Esophagus muscularis mucosa (tissue), 4 donors: ENCODE data around the gene NAE1. TPM values are rescaled to one million over a fixed set of nuclear protein-coding genes. Genes with fewer than 3 reads are reported as not detected.

Experiments used
- DNase-seq: peaks from one replicate; pipeline ENCODE4 v3.0.0-alpha.2; 2017; ENCODE audit errors: extremely low spot score
- H3K27ac ChIP-seq, 4 donors: fragments of 200-600 bp; sonication (generic); replicated peaks in 1 of 4; 1 replicate in 3 of 4; 2 replicates in 1 of 4; pipeline ENCODE4 v1.5.1; 2016 to 2019; ENCODE audit warnings: mild to moderate bottlenecking in 1 of 4
- H3K27me3 ChIP-seq, 4 donors: fragments of 200-600 bp; sonication (generic); one replicate each; pipeline versions ENCODE4 v1.5.1 to v1.6.0; 2016 to 2019
- H3K36me3 ChIP-seq, 4 donors: fragments of 200-600 bp; sonication (generic); one replicate each; pipeline ENCODE4 v1.5.1; 2016 to 2019
- H3K4me1 ChIP-seq, 4 donors: fragments of 200-600 bp; sonication (generic); one replicate each; pipeline ENCODE4 v1.5.1; 2016 to 2019
- H3K4me3 ChIP-seq, 4 donors: fragments of 200-600 bp; sonication (generic); 1 replicate in 2 of 4; 2 replicates in 2 of 4; pipeline ENCODE4 v1.5.1; 2016 to 2019; ENCODE audit warnings: mild to moderate bottlenecking in 4 of 4, moderate library complexity in 1 of 4
- H3K9me3 ChIP-seq, 4 donors: fragments of 200-600 bp; sonication (generic); 1 replicate in 3 of 4; 2 replicates in 1 of 4; pipeline ENCODE4 v1.5.1; 2016 to 2019
- CTCF ChIP-seq, 3 experiments: fragments of 200-600 bp in 2 of 3; fragments of 450-650 bp in 1 of 3; sonication (generic) in 2 of 3; IDR thresholded peaks; one replicate each; pipeline ENCODE4 v1.5.1; 2017 to 2019; ENCODE audit warnings: antibody characterized with exemption in 3 of 3, mild to moderate bottlenecking in 2 of 3, moderate library complexity in 1 of 3
- EP300 ChIP-seq: sonication (generic); formaldehyde crosslinking; IDR thresholded peaks from one replicate; pipeline ENCODE4 v1.6.1; 2017; ENCODE audit warnings: antibody characterized with exemption
- POLR2A ChIP-seq: fragments of 450-650 bp; IDR thresholded peaks from one replicate; pipeline ENCODE4 v1.6.1; 2017; ENCODE audit warnings: antibody characterized with exemption, moderate library complexity, mild to moderate bottlenecking, low read depth
- POLR2AphosphoS5 ChIP-seq, 2 donors: sonication (generic); formaldehyde crosslinking; IDR thresholded peaks; one replicate each; pipeline ENCODE4 v1.6.1; 2017; ENCODE audit warnings: antibody characterized with exemption in 2 of 2
- WGBS: methylation state at CpG from one replicate; pipeline ENCODE4 v1.1.5; 2018; 5-methylcytosine and 5-hydroxymethylcytosine counted together
- intact Hi-C: fragments of 100-400 bp; cut with DNase I; formaldehyde crosslinking; loops from one replicate; pipeline ENCODE4 v1.15.1; 2023
- total RNA-seq, 4 donors: library from RNA; depleted of rRNA; stranded (reverse); fragments of >200 nt; gene quantifications; one replicate each; pipeline versions ENCODE4 v1.1.0 to v1.2.1, GENCODE V29; 2016

Gene NAE1
- total RNA-seq, 4 donors from 2014 or later = 32.7 to 50.7 (median 42.4) TPM

- Histone ChIP-seq H3K9me3 (peaks cover 0 to 4% (median 0%) of the 10 kb centered on the region in 4 donors), H3K4me1 (peaks cover 11 to 23% (median 22%) of the 10 kb centered on the region in 4 donors), H3K27me3 (peaks cover 4 to 31% (median 18%) of the 10 kb centered on the region in 4 donors), H3K27ac (no peak overlapping the region), H3K36me3 (no peaks in the 10 kb centered on the region), H3K4me3 (no peak overlapping the region)
- intact Hi-C loops = no loop called here
- WGBS = 76% methylated on average over 4 of the region's 4 CpGs
- TF ChIP-seq CTCF (IDR thresholded peaks at IDR 0.05) (no peak), EP300 (no peak), POLR2A (no peak)
- no peak for DNase-seq
Measured at GRCh38 chr16:66841366-66841765, 10.6 kb upstream of the NAE1 start.

- no peak overlapping the region for H3K27ac ChIP-seq
Measured at GRCh38 chr16:66840883-66841282, 10.1 kb upstream of the NAE1 start.

GRCh38 chr16:66834746-66835145, 4.0 kb upstream of the NAE1 start:
- no peak for TF ChIP-seq POLR2AphosphoS5 (IDR thresholded peaks at IDR 0.05)
- no peak for TF ChIP-seq POLR2A
- no peak for TF ChIP-seq EP300
- TF ChIP-seq CTCF (IDR thresholded peaks at IDR 0.05) = no peak
- no peaks in the 10 kb centered on the region for H3K36me3 ChIP-seq
- intact Hi-C loops = no loop called here
- H3K27ac ChIP-seq = no peak overlapping the region
- H3K27me3 ChIP-seq = no peaks in the 10 kb centered on the region
- H3K4me1 ChIP-seq = peaks cover 3 to 8% (median 8%) of the 10 kb centered on the region in 4 donors
- WGBS = 95% methylated on average over 5 of the region's 5 CpGs
- peaks cover 0 to 4% (median 0%) of the 10 kb centered on the region in 4 donors for H3K9me3 ChIP-seq
- DNase-seq = no peak
- no peak overlapping the region for H3K4me3 ChIP-seq

More at GRCh38 chr16:66840883-66841282, 10.1 kb upstream of the NAE1 start:
- intact Hi-C loops = no loop called here
- peaks cover 11 to 22% (median 21%) of the 10 kb centered on the region in 4 donors for H3K4me1 ChIP-seq
- no peak overlapping the region for H3K4me3 ChIP-seq
- H3K36me3 ChIP-seq = no peaks in the 10 kb centered on the region
- H3K9me3 ChIP-seq = peaks cover 0 to 4% (median 0%) of the 10 kb centered on the region in 4 donors
- TF ChIP-seq CTCF (IDR thresholded peaks at IDR 0.05) (no peak), EP300 (no peak), POLR2A (no peak), POLR2AphosphoS5 (IDR thresholded peaks at IDR 0.05) (no peak)
- 55% methylated on average over 3 of the region's 3 CpGs for WGBS
- H3K27me3 ChIP-seq = peaks cover 4 to 26% (median 18%) of the 10 kb centered on the region in 4 donors
- DNase-seq = no peak

GRCh38 chr16:66832661-66833305, 2.0 kb upstream of the NAE1 start:
- intact Hi-C loops = no loop called here
- Histone ChIP-seq H3K27me3 (no peaks in the 10 kb centered on the region), H3K9me3 (no peaks in the 10 kb centered on the region), H3K4me3 (no peak overlapping the region), H3K27ac (no peak overlapping the region), H3K4me1 (peaks cover 10 to 27% (median 25%) of the 10 kb centered on the region in 4 donors), H3K36me3 (peaks cover 0 to 9% (median under 1%) of the 10 kb centered on the region in 4 donors)
- WGBS = 84% methylated on average over 7 of the region's 7 CpGs
- DNase-seq = no peak
- TF ChIP-seq CTCF (IDR thresholded peaks at IDR 0.05) = no peak

- H3K4me1 ChIP-seq = peaks cover 10 to 32% (median 25%) of the 10 kb centered on the region in 4 donors
- H3K27ac ChIP-seq = no peak overlapping the region
- WGBS = 84% methylated on average over 3 of the region's 3 CpGs
- intact Hi-C loops = no loop called here
- TF ChIP-seq CTCF (IDR thresholded peaks at IDR 0.05) (no peak), EP300 (no peak), POLR2A (no peak), POLR2AphosphoS5 (IDR thresholded peaks at IDR 0.05) (no peak)
- H3K36me3 ChIP-seq = peaks cover 0 to 15% (median 4%) of the 10 kb centered on the region in 4 donors
- no peaks in the 10 kb centered on the region for H3K27me3 ChIP-seq
- H3K4me3 ChIP-seq = no peak overlapping the region
- DNase-seq = no peak
- H3K9me3 ChIP-seq = no peaks in the 10 kb centered on the region
Measured at GRCh38 chr16:66832190-66832589, 1.4 kb upstream of the NAE1 start.
